Purkinje cell (primary cell): ENCODE data around the gene SERPINE1. TPM values are rescaled to one million over a fixed set of nuclear protein-coding genes. Genes with fewer than 3 reads are reported as not detected.

Experiments
- polyA plus RNA-seq: library from polyadenylated mRNA; unstranded; fragments of >200 nt; fragmentation: Nextera tagmentation; gene quantifications from 2 replicates; pipeline ENCODE4 v1.2.1, GENCODE V29; 2014

The SERPINE1 gene
- not detected in 2 replicates for polyA plus RNA-seq

GRCh38 chr7:101126651-101127459 is at the start of gene SERPINE1:
SERPINE1 (plus strand) TSS chr7:101127104; CDS start chr7:101128394, 1,290 bp downstream.

GRCh38 chr7:101085162-101085964 is 41.5 kb upstream of the SERPINE1 start, which contains the start of gene TRIM56:
TRIM56 (plus strand) TSS chr7:101085481; CDS start chr7:101087313, 1,832 bp downstream.

GRCh38 chr7:101153969-101154692 is 27.2 kb downstream of the SERPINE1 start, which contains the start of gene AP1S1:
AP1S1 (plus strand) TSS chr7:101154476; CDS start chr7:101154515, 39 bp downstream.

GRCh38 chr7:101165075-101165957 is 38.4 kb downstream of the SERPINE1 start, which contains the start of gene VGF:
VGF (minus strand) TSS chr7:101165569; CDS start chr7:101164843, 726 bp downstream.

GRCh38 chr7:101180130-101180755 is 53.3 kb downstream of the SERPINE1 start, which contains the start of gene NAT16:
NAT16 (minus strand) TSS chr7:101180293; CDS start chr7:101174807, 5,486 bp downstream.

Other genes starting within 250 kb of the SERPINE1 start
- gene UFSP1, start 237.4 kb upstream of the SERPINE1 start, polyA plus RNA-seq, result not detected in 2 replicates
- gene ACHE, start 231.2 kb upstream of the SERPINE1 start, polyA plus RNA-seq, result 0.73 and 1.6 TPM in 2 replicates
- not detected in 2 replicates for gene MUC3A, start 177.6 kb upstream of the SERPINE1 start, polyA plus RNA-seq
- gene MUC12, start 157.5 kb upstream of the SERPINE1 start, polyA plus RNA-seq, result 1.5 TPM in 1 of 2 replicates, not detected in the other
- not detected in 2 replicates for gene MUC17, start 107.0 kb upstream of the SERPINE1 start, polyA plus RNA-seq
- gene TRIM56, start 41.6 kb upstream of the SERPINE1 start, polyA plus RNA-seq, result 0.06 and 0.19 TPM in 2 replicates
- 5.8 and 8.2 TPM in 2 replicates for gene AP1S1, start 27.4 kb downstream of the SERPINE1 start, polyA plus RNA-seq
- 0.20 and 10.7 TPM in 2 replicates for gene VGF, start 38.5 kb downstream of the SERPINE1 start, polyA plus RNA-seq
- not detected in 2 replicates for gene NAT16, start 53.2 kb downstream of the SERPINE1 start, polyA plus RNA-seq
- not detected in 2 replicates for gene MOGAT3, start 73.9 kb downstream of the SERPINE1 start, polyA plus RNA-seq
- 0.55 TPM in 1 of 2 replicates, not detected in the other for gene PLOD3, start 90.5 kb downstream of the SERPINE1 start, polyA plus RNA-seq
- 41.7 and 43.6 TPM in 2 replicates for gene ZNHIT1, start 91.1 kb downstream of the SERPINE1 start, polyA plus RNA-seq
- 1.5 TPM in 1 of 2 replicates, not detected in the other for gene CLDN15, start 110.7 kb downstream of the SERPINE1 start, polyA plus RNA-seq
- gene FIS1, start 118.0 kb downstream of the SERPINE1 start, polyA plus RNA-seq, result 176 and 223 TPM in 2 replicates
- 62.4 and 104 TPM in 2 replicates for gene IFT22, start 194.7 kb downstream of the SERPINE1 start, polyA plus RNA-seq
- gene COL26A1, start 235.8 kb downstream of the SERPINE1 start, polyA plus RNA-seq, result 1.7 and 3.0 TPM in 2 replicates